ENCODE measurements around the gene IDH3B. TPM values are rescaled to one million over a fixed set of nuclear protein-coding genes. Genes with fewer than 3 reads are reported as not detected.
A peak's percentile ranks its signal among the peaks of the same experiment; 100 is the strongest.

Gene IDH3B
- total and polyA plus RNA-seq, 2 of the 13 experiments (the other 11 are each of a cell fraction or from before 2014, with no cell fraction given), result 215 to 254 TPM

DNA sequence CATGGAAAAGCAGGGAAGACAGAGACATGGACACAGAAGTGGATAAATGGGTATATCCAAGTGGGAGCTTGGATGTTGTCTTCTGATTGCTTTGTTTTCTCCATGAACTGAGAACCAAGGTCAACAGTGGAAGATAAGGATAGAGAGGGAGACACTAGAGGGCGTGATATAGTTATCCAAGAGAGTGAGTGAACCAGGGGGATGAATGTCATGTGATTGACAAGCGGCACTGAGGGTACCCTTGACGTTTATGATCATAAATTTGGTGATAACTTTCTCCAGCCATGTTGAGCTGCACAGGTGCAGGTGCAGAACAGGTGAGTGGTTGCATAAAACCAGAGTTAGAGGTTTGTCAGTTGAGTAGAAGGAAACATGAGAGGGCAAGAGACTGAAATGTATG is 49.3 kb upstream of the IDH3B start (continued):
- TF ChIP-seq, protein P1, sequence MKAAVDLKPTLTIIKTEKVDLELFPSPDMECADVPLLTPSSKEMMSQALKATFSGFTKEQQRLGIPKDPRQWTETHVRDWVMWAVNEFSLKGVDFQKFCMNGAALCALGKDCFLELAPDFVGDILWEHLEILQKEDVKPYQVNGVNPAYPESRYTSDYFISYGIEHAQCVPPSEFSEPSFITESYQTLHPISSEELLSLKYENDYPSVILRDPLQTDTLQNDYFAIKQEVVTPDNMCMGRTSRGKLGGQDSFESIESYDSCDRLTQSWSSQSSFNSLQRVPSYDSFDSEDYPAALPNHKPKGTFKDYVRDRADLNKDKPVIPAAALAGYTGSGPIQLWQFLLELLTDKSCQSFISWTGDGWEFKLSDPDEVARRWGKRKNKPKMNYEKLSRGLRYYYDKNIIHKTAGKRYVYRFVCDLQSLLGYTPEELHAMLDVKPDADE (CRISPR knock-in tag; IDR thresholded peaks at IDR 0.05), result no peak
- TF ChIP-seq ZNF432 (CRISPR knock-in tag; IDR thresholded peaks at IDR 0.05; ENCODE audit: borderline replicate concordance), result no peak
- TF ChIP-seq, protein P2, sequence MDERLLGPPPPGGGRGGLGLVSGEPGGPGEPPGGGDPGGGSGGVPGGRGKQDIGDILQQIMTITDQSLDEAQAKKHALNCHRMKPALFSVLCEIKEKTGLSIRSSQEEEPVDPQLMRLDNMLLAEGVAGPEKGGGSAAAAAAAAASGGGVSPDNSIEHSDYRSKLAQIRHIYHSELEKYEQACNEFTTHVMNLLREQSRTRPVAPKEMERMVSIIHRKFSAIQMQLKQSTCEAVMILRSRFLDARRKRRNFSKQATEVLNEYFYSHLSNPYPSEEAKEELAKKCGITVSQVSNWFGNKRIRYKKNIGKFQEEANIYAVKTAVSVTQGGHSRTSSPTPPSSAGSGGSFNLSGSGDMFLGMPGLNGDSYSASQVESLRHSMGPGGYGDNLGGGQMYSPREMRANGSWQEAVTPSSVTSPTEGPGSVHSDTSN (CRISPR knock-in tag; IDR thresholded peaks at IDR 0.05), result 0 out of 2 replicates have a peak, but pooled peaks have one; percentile 18
- TF ChIP-seq STAG1 (CRISPR knock-in tag; IDR thresholded peaks at IDR 0.05), result peak; percentile 76
- 0 out of 2 replicates have a peak, but pooled peaks have one; percentile 30 for TF ChIP-seq GATAD2A (CRISPR knock-in tag; IDR thresholded peaks at IDR 0.05)
- TF ChIP-seq, protein P3, sequence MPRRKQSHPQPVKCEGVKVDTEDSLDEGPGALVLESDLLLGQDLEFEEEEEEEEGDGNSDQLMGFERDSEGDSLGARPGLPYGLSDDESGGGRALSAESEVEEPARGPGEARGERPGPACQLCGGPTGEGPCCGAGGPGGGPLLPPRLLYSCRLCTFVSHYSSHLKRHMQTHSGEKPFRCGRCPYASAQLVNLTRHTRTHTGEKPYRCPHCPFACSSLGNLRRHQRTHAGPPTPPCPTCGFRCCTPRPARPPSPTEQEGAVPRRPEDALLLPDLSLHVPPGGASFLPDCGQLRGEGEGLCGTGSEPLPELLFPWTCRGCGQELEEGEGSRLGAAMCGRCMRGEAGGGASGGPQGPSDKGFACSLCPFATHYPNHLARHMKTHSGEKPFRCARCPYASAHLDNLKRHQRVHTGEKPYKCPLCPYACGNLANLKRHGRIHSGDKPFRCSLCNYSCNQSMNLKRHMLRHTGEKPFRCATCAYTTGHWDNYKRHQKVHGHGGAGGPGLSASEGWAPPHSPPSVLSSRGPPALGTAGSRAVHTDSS (CRISPR knock-in tag; conservative IDR thresholded peaks at IDR 0.05), result no peak

DNA sequence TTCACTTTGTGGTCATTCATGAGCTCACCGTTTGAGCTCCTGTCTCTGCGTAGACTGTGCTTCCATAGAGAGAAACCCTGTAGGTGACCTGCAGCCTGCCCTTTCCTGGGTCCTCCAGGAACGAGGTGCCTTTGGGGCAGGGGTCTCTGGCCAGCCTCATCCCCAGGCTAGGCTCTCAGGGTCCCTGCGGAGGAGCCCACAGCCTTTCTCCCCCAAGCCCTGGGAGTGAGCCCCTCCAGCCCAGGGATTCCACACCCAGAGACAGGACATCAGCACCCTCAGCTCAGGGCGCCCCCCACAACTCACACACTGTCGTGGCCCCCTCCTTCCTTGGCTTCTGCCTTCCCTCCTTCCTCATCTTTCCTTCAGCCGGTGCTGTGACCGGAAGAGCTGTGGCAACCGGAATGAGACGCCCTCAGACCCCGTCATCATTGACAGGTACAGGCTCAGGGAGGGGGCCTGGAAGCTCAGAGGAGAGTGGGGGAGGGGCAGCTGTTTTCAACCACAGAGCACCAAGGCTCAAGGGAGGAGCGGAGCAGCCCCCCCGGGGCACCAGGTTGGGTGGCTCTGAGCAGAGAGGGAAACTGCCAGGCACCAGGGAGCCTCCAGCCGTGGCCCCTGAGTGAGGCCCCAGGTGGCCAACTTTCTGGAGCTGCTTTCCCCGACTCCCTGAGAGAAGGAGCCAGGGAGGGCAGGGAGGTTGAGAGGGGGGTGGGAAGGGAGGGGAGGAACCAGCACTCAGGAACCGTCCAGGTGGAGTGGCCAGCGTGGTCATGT is 45.4 kb upstream of the IDH3B start:
- Histone ChIP-seq H2AFZ (ENCODE audit: low read length) (no peak overlapping the region), H3K4me1 (ENCODE audit: insufficient read depth, low read length) (peaks cover 14% of the 10 kb centered on the region), H3K9ac (ENCODE audit: insufficient read depth, low read depth, low read length) (no peak overlapping the region), H3K9me3 (ENCODE audit: low read length) (no peaks in the 10 kb centered on the region), H3K4me2 (ENCODE audit: low read depth, low read length) (no peak overlapping the region), H3K27me3 (ENCODE audit: control insufficient read depth in 1 of 2, insufficient read depth in 2 of 2, low read length in 2 of 2) (peaks cover 19 to 64% of the 10 kb centered on the region in 2 experiments; a peak in 4 of 5 replicates), H3K36me3 (replicated peaks in 1 of 2; ENCODE audit: control insufficient read depth in 1 of 2, insufficient read depth in 2 of 2, low read length in 2 of 2) (no peaks in the 10 kb centered on the region), H3K79me2 (ENCODE audit: insufficient read depth, low read length) (no peaks in the 10 kb centered on the region), H4K20me1 (ENCODE audit: insufficient read depth, low read length) (no peaks in the 10 kb centered on the region), H3K4me3 (replicated peaks in 1 of 3; ENCODE audit: insufficient read depth in 1 of 3, low read depth in 2 of 3, low read length in 3 of 3) (no peak overlapping the region), H3K27ac (ENCODE audit: extremely low read length, insufficient read depth, low read length) (no peak overlapping the region)
- WGBS (ENCODE audit: low lambda C conversion rate), result 27% methylated on average over 16 of the region's 17 CpGs
- no peak for TF ChIP-seq GFI1 (CRISPR knock-in tag; IDR thresholded peaks at IDR 0.05; ENCODE audit: borderline replicate concordance)
- no peak for TF ChIP-seq NRL (CRISPR knock-in tag; IDR thresholded peaks at IDR 0.05; ENCODE audit: borderline replicate concordance)
- TF ChIP-seq, protein P4, sequence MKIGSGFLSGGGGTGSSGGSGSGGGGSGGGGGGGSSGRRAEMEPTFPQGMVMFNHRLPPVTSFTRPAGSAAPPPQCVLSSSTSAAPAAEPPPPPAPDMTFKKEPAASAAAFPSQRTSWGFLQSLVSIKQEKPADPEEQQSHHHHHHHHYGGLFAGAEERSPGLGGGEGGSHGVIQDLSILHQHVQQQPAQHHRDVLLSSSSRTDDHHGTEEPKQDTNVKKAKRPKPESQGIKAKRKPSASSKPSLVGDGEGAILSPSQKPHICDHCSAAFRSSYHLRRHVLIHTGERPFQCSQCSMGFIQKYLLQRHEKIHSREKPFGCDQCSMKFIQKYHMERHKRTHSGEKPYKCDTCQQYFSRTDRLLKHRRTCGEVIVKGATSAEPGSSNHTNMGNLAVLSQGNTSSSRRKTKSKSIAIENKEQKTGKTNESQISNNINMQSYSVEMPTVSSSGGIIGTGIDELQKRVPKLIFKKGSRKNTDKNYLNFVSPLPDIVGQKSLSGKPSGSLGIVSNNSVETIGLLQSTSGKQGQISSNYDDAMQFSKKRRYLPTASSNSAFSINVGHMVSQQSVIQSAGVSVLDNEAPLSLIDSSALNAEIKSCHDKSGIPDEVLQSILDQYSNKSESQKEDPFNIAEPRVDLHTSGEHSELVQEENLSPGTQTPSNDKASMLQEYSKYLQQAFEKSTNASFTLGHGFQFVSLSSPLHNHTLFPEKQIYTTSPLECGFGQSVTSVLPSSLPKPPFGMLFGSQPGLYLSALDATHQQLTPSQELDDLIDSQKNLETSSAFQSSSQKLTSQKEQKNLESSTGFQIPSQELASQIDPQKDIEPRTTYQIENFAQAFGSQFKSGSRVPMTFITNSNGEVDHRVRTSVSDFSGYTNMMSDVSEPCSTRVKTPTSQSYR (CRISPR knock-in tag; IDR thresholded peaks at IDR 0.05; ENCODE audit: borderline replicate concordance), result peak; percentile 51; the same call in 1 of the 2 replicates
- intact Hi-C loops (cut with micrococcal nuclease; ENCODE audit: unreplicated experiment) (no loop called here), in situ Hi-C loops (cut with HindIII; ENCODE audit: extremely low pct_ligation_motif_present, low pct_unique_long_range_greater_than_20kb) (no loop called here)
- ATAC-seq, result no peak
- ChIA-PET POLR2A (no interaction called here), CTCF (ENCODE audit: low intra/inter-chr PET ratio, low total read pairs) (no interaction called here)
- no peak for DNase-seq (ENCODE audit: low spot score)
- BruUV-seq (replicated peaks), result no TSS peak
- no peak for FAIRE-seq

All from HepG2 (cell line).